Stomach smooth muscle (tissue), 2 donors: ENCODE results near the gene KAT6B.

Source experiments
- H3K27ac ChIP-seq: one replicate; pipeline ENCODE4 v1.7.0; 2013; ENCODE audit warnings: mild to moderate bottlenecking, low read length, inconsistent platforms
- H3K27me3 ChIP-seq, 2 donors: one replicate each; pipeline ENCODE4 v1.7.0; 2013; ENCODE audit warnings: low read length in 2 of 2; ENCODE audit not compliant: insufficient read depth in 2 of 2, control insufficient read depth in 1 of 2
- H3K36me3 ChIP-seq, 2 donors: one replicate each; pipeline ENCODE4 v1.7.0; 2013; ENCODE audit warnings: low read length in 2 of 2; ENCODE audit not compliant: control insufficient read depth in 2 of 2, insufficient read depth in 2 of 2
- H3K4me1 ChIP-seq: one replicate; pipeline ENCODE4 v1.7.0; 2013; ENCODE audit warnings: low read length; ENCODE audit not compliant: control insufficient read depth, insufficient read depth
- H3K4me3 ChIP-seq, 2 donors: one replicate each; pipeline ENCODE4 v1.7.0; 2013; ENCODE audit warnings: low read length in 2 of 2
- H3K9ac ChIP-seq, 2 donors: one replicate each; pipeline ENCODE4 v1.7.0; 2013; ENCODE audit warnings: low read length in 2 of 2, mild to moderate bottlenecking in 1 of 2
- H3K9me3 ChIP-seq, 2 donors: one replicate each; pipeline ENCODE4 v1.7.0; 2013; ENCODE audit warnings: low read length in 2 of 2; ENCODE audit not compliant: control insufficient read depth in 2 of 2
- donor health status: healthy.
- donor health status: Pancreatic carcinoma.

The KAT6B gene

DNA sequence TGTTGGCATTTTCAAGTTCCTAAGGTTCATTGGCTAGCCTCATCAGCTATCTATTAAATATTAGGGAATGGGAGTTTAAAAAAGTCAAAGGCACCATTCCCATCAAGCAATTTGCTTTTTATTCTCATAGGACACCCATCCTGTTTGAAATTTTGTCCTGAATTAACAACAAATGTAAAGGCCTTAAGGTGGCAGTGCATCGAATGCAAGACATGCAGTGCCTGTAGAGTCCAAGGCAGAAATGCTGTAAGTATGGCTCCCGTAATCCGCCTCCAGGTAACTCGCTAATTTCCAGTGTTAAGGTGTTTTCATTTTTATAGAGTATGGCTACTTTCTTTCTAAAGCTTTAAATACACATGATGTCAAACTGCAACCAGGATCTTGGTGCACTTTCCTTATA is 143.1 kb downstream of the KAT6B start:
- Histone ChIP-seq H3K27ac (no peak overlapping the region), H3K4me3 (no peak overlapping the region), H3K36me3 (no peaks in the 10 kb centered on the region), H3K27me3 (no peaks in the 10 kb centered on the region), H3K9ac (no peak overlapping the region), H3K9me3 (no peaks in the 10 kb centered on the region), H3K4me1 (peaks cover 3% of the 10 kb centered on the region)

DNA sequence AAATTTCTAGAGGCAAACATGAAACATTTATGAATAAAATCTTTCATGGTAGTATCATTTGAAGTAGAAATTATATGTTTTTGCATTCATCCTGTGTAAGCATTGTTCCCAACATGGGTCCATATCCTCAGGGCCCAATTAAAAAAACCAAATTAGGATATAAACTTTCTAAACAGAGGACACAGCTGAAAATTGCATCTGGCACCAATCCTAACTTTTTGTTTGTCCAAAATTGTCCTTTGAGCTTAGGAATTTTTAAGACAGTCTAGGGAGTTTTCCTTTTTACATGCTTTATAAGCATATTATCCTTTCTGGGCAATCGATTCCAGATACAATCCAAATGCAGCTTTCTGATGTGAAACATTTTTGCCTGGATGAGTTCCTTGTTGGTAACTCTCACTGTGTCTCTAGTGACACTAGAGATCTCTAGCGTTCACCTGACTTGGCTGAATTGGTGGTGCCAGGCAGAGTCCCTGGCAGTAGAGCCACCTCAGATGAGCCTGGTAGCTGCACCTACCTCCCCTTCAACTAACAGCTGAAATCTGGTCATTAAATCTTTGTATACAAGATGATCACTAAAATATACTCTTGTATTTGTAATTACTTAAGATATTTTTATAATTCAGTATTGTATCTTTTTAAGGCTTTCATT is 147.5 kb downstream of the KAT6B start:
- peaks cover 13 to 20% of the 10 kb centered on the region in 2 donors for H3K36me3 ChIP-seq
- peaks cover 3% of the 10 kb centered on the region for H3K4me1 ChIP-seq
- H3K4me3 ChIP-seq: no peak overlapping the region
- H3K27ac ChIP-seq: no peak overlapping the region
- no peak overlapping the region for H3K9ac ChIP-seq
- no peaks in the 10 kb centered on the region for H3K27me3 ChIP-seq
- H3K9me3 ChIP-seq: no peaks in the 10 kb centered on the region

DNA sequence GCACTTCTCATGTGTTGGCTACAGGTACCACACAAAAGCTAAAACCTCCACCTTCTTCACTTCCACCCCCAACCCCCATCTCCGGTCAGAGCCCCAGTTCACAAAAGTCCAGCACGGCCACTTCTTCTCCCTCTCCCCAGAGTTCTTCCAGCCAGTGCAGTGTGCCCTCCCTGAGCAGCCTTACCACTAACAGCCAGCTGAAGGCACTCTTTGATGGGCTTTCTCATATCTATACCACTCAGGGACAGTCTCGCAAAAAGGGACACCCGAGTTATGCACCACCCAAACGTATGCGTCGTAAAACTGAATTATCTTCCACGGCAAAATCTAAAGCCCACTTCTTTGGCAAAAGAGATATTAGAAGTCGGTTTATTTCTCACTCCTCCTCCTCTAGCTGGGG is 149.4 kb downstream of the KAT6B start:
- no peak overlapping the region for H3K4me3 ChIP-seq
- no peaks in the 10 kb centered on the region for H3K9me3 ChIP-seq
- no peak overlapping the region for H3K9ac ChIP-seq
- peaks cover 13 to 20% of the 10 kb centered on the region in 2 donors for H3K36me3 ChIP-seq
- H3K4me1 ChIP-seq: peaks cover 3% of the 10 kb centered on the region
- no peaks in the 10 kb centered on the region for H3K27me3 ChIP-seq
- no peak overlapping the region for H3K27ac ChIP-seq

DNA sequence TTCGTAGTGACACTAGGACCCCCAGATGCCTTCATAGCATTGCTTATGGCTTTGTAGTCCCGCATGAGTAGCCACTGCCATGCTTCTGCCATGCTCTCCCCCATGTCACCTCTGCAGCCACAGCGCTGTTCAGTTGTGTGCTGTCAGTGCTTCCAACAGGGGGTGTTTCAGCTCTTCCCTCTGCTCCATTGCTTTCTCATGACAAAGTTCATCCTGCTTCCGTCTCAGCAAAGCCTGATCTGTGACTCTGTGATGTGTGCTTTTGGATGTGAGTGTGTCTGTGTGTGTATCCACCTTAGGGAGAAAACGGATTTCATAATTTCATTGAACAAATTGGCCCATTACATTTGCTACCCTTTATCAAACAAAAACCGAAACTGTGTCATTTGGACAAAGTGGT is 150.2 kb downstream of the KAT6B start:
- no peak overlapping the region for H3K27ac ChIP-seq
- H3K9me3 ChIP-seq: no peaks in the 10 kb centered on the region
- H3K9ac ChIP-seq: no peak overlapping the region
- no peaks in the 10 kb centered on the region for H3K27me3 ChIP-seq
- peaks cover 13 to 20% of the 10 kb centered on the region in 2 donors for H3K36me3 ChIP-seq
- no peak overlapping the region for H3K4me3 ChIP-seq
- H3K4me1 ChIP-seq: peaks cover 3% of the 10 kb centered on the region

DNA sequence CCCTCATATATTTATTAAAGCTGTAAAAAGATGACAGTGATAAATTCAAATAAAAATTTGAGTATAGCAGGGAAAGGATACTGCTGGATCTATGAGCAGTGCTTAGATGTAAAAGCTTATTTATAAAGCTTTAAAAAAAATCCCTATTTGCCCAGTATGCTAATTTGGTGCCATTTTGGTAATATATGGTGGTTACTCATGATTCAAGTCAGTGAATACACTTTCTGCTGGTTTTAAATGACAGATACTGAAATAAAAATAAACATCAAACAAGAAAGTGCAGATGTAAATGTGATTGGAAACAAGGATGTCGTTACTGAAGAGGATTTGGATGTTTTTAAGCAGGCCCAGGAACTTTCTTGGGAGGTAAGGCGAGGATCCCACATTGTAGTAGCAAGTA is 150.7 kb downstream of the KAT6B start:
- Histone ChIP-seq H3K4me3 (no peak overlapping the region), H3K36me3 (peaks cover 13 to 20% of the 10 kb centered on the region in 2 donors), H3K27ac (no peak overlapping the region), H3K9me3 (no peaks in the 10 kb centered on the region), H3K9ac (no peak overlapping the region), H3K4me1 (peaks cover 3% of the 10 kb centered on the region), H3K27me3 (no peaks in the 10 kb centered on the region)

DNA sequence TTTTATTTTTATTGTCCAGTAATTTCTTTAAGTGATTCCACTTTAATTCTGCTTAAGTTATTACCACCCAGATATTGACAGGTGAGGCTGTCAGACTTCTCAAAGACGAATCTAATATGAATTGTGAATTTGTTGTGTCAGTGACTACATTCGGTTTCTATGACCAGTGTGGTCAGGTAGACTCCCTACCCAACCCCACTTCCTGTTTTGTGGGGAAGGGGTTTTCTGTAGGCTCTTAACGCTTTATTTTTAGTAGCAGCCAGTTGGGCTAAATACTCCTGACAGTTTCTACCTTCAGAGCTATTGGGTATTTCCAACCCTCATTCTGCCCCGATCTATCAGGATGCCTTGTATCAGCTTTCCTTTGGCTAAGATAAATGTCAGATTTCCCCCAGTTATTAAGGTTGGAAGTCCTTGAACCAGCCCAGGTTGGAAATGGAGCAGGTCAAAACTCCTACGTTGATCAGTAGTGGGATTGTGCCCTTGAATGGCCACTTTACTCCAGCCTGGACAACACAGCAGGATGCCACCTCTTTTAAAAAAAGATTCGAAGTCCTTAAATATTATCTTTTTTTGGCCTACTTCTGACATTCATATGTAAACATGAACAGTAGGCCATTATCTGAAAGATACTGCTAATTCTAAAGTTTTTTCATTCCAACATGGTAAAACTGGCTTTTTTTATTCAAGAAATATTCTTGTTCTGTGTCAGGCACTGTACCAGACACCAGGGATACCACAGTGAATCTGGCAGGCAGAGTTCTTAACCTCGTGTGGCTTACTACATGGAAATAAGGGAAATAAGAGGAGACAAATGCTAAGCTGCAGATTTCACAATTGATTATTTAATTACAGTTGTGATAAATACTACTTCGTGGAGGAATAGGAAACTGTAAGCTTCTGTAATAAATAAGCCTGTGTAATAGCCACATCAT is 151.8 kb downstream of the KAT6B start:
- Histone ChIP-seq H3K4me3 (no peak overlapping the region), H3K27ac (no peak overlapping the region), H3K4me1 (peaks cover 3% of the 10 kb centered on the region), H3K9ac (no peak overlapping the region), H3K36me3 (peaks cover 19 to 21% of the 10 kb centered on the region in 2 donors), H3K9me3 (no peaks in the 10 kb centered on the region), H3K27me3 (no peaks in the 10 kb centered on the region)

DNA sequence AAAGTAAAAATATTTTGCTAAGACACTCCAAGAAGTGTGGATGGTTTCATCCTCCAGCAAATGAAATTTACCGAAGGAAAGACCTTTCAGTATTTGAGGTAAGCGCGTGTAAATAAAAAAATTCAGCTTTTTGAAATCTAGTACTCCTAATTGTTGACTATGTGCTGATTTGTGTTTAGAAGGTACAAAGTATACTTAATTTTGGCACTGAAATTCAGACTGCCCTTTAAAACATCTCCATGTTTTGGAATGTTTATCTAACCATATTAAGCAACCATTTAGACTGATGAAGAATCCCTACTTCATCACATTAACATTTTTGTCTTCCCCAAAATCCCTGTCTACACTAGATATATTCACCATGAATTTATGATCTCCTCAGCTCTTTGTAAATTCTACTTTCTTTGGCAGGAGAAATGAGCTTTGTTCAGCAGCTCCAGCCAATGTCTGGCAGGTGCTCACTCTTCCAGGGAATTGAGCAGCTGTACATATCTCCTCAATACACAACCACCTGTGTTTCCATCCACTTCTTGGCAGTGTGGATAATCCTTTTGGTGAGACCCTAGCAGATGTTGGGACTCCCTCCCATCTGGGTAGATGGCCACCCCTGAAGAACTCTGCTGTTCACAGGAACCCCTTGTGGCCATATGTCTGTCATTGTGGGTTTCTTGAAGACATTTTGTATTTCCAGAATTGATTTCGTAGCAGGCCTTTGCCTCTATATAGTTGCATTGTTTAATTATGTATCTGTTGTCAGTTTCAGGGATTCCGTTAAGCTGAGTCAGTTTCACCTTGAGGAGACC is 155.6 kb downstream of the KAT6B start:
- no peak overlapping the region for H3K27ac ChIP-seq
- H3K4me1 ChIP-seq: no peaks in the 10 kb centered on the region
- H3K9me3 ChIP-seq: no peaks in the 10 kb centered on the region
- H3K4me3 ChIP-seq: no peak overlapping the region
- H3K36me3 ChIP-seq: peaks cover 12% of the 10 kb centered on the region in 2 donors
- H3K9ac ChIP-seq: no peak overlapping the region
- no peaks in the 10 kb centered on the region for H3K27me3 ChIP-seq

DNA sequence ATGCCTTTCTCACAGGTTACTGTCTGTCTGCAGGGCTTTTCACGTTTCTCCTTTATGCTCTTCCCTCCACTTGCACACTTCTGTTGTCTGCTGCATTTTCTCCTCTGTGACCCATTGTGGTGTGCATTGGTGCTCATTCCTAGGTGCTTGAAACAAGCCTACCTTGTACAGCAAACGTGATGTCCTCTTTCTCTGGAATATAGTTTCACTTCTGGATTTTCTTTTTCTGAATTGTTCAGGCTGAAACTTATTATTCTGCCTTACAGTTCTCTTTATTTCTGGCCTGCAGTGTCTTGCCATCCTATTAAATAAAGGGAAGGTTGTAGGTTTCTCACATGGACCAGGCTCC is 156.2 kb downstream of the KAT6B start:
- H3K9me3 ChIP-seq: no peaks in the 10 kb centered on the region
- H3K4me3 ChIP-seq: no peak overlapping the region
- H3K4me1 ChIP-seq: no peaks in the 10 kb centered on the region
- H3K27ac ChIP-seq: no peak overlapping the region
- H3K9ac ChIP-seq: no peak overlapping the region
- no peaks in the 10 kb centered on the region for H3K27me3 ChIP-seq
- peaks cover 12% of the 10 kb centered on the region in 2 donors for H3K36me3 ChIP-seq

GRCh38 chr10:74983383-74983782 is 157.0 kb downstream of the KAT6B start:
- Histone ChIP-seq H3K9me3 (no peaks in the 10 kb centered on the region), H3K27me3 (no peaks in the 10 kb centered on the region), H3K4me3 (no peak overlapping the region), H3K4me1 (peaks cover 5% of the 10 kb centered on the region), H3K27ac (no peak overlapping the region), H3K36me3 (peaks cover 8 to 10% of the 10 kb centered on the region in 2 donors), H3K9ac (no peak overlapping the region)

DNA sequence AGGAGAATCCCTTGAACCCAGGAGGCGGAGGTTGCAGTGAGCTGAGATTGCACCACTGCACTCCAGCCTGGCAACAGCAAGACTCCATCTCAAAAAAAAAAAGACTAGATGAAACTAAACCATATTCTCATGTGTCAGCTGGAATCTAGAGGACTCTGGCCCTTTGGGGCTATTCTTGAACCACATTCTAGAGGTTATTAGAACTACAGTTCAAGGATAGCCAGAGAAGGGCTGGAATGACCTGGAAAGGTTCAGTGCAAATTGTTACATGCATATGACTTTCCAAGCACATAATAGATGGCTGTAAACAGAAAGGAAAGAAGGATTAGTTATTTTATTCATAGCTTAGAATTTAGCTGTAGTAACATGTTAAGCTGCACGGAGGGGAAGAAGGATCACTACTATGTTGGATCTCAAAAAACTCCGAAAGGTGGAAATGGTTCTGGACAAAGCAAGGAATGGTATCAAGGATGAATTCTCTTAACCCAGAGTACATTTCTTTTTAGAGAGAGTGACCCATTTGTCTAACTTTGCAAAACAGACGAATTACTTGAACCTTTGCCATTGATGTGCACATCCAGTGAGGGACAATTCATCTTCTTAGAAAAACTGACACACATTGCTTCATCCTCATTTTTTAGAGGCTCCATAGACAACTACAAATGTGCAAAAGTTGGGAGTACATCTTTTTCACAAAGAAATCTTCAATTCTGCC is 161.1 kb downstream of the KAT6B start:
- Histone ChIP-seq H3K27ac (no peak overlapping the region), H3K4me3 (no peak overlapping the region), H3K9me3 (no peaks in the 10 kb centered on the region), H3K36me3 (peaks cover 10% of the 10 kb centered on the region in 2 donors), H3K27me3 (no peaks in the 10 kb centered on the region), H3K4me1 (peaks cover 14% of the 10 kb centered on the region), H3K9ac (no peak overlapping the region)
